Measurements from ENCODE around the gene FBXL19. TPM values are rescaled to one million over a fixed set of nuclear protein-coding genes. Genes with fewer than 3 reads are reported as not detected.

The FBXL19 gene
- total and polyA plus RNA-seq, 2 of the 13 experiments (the other 11 are each of a cell fraction or from before 2014, with no cell fraction given) = 6.0 to 13.7 TPM

GRCh38 chr16:30996985-30997724, 73.8 kb downstream of the FBXL19 start (continued):
- TF ChIP-seq, protein P1, sequence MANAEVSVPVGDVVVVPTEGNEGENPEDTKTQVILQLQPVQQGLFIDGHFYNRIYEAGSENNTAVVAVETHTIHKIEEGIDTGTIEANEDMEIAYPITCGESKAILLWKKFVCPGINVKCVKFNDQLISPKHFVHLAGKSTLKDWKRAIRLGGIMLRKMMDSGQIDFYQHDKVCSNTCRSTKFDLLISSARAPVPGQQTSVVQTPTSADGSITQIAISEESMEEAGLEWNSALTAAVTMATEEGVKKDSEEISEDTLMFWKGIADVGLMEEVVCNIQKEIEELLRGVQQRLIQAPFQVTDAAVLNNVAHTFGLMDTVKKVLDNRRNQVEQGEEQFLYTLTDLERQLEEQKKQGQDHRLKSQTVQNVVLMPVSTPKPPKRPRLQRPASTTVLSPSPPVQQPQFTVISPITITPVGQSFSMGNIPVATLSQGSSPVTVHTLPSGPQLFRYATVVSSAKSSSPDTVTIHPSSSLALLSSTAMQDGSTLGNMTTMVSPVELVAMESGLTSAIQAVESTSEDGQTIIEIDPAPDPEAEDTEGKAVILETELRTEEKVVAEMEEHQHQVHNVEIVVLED (CRISPR knock-in tag; IDR thresholded peaks at IDR 0.05; ENCODE audit: borderline replicate concordance) = peak; percentile 62
- TF ChIP-seq ZFX (CRISPR knock-in tag; IDR thresholded peaks at IDR 0.05; ENCODE audit: low read depth) (peak; percentile 89), CBFB (CRISPR knock-in tag; IDR thresholded peaks at IDR 0.05) (peak; percentile 53; the same call in 1 of the 2 replicates), SYNCRIP (IDR thresholded peaks at IDR 0.05; ENCODE audit: insufficient read depth, low read depth, low read length) (no peak), DMAP1 (CRISPR knock-in tag; IDR thresholded peaks at IDR 0.05) (peak; percentile 57), NONO (IDR thresholded peaks at IDR 0.05) (no peak), NONO (CRISPR knock-in tag; conservative IDR thresholded peaks at IDR 0.05) (peak; percentile 53), ZNF766 (CRISPR knock-in tag; IDR thresholded peaks at IDR 0.05; ENCODE audit: borderline replicate concordance) (0 out of 2 replicates have a peak, but pooled peaks have one; percentile 6), ZNF83 (CRISPR knock-in tag; IDR thresholded peaks at IDR 0.05; ENCODE audit: borderline replicate concordance) (no peak), HNF4A (CRISPR knock-in tag; IDR thresholded peaks at IDR 0.05) (peak; percentile 9), PAXIP1 (CRISPR knock-in tag; conservative IDR thresholded peaks at IDR 0.05) (peak; percentile 55; the same call in 1 of the 2 replicates), ZNF883 (CRISPR knock-in tag; IDR thresholded peaks at IDR 0.05; ENCODE audit: not compliant biosample characterization) (peak; percentile 20), HNRNPH1 (optimal IDR thresholded peaks at IDR 0.05; ENCODE audit: low read depth, low read length) (no peak), FOXO1 (CRISPR knock-in tag; IDR thresholded peaks at IDR 0.05) (peak; percentile 75)
- TF ChIP-seq, protein P2, sequence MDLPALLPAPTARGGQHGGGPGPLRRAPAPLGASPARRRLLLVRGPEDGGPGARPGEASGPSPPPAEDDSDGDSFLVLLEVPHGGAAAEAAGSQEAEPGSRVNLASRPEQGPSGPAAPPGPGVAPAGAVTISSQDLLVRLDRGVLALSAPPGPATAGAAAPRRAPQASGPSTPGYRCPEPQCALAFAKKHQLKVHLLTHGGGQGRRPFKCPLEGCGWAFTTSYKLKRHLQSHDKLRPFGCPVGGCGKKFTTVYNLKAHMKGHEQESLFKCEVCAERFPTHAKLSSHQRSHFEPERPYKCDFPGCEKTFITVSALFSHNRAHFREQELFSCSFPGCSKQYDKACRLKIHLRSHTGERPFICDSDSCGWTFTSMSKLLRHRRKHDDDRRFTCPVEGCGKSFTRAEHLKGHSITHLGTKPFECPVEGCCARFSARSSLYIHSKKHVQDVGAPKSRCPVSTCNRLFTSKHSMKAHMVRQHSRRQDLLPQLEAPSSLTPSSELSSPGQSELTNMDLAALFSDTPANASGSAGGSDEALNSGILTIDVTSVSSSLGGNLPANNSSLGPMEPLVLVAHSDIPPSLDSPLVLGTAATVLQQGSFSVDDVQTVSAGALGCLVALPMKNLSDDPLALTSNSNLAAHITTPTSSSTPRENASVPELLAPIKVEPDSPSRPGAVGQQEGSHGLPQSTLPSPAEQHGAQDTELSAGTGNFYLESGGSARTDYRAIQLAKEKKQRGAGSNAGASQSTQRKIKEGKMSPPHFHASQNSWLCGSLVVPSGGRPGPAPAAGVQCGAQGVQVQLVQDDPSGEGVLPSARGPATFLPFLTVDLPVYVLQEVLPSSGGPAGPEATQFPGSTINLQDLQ (CRISPR knock-in tag; IDR thresholded peaks at IDR 0.05) = 0 out of 2 replicates have a peak, but pooled peaks have one; percentile 28
- TF ChIP-seq, protein P3, sequence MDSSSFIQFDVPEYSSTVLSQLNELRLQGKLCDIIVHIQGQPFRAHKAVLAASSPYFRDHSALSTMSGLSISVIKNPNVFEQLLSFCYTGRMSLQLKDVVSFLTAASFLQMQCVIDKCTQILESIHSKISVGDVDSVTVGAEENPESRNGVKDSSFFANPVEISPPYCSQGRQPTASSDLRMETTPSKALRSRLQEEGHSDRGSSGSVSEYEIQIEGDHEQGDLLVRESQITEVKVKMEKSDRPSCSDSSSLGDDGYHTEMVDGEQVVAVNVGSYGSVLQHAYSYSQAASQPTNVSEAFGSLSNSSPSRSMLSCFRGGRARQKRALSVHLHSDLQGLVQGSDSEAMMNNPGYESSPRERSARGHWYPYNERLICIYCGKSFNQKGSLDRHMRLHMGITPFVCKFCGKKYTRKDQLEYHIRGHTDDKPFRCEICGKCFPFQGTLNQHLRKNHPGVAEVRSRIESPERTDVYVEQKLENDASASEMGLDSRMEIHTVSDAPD (CRISPR knock-in tag; IDR thresholded peaks at IDR 0.05) = peak; percentile 63; the same call in 1 of the 2 replicates
- TF ChIP-seq, protein P4, sequence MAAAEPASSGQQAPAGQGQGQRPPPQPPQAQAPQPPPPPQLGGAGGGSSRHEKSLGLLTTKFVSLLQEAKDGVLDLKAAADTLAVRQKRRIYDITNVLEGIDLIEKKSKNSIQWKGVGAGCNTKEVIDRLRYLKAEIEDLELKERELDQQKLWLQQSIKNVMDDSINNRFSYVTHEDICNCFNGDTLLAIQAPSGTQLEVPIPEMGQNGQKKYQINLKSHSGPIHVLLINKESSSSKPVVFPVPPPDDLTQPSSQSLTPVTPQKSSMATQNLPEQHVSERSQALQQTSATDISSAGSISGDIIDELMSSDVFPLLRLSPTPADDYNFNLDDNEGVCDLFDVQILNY (CRISPR knock-in tag; conservative IDR thresholded peaks at IDR 0.05) = no peak

All from HepG2 (cell line).